ENCODE results near the gene CNOT6L. TPM values are rescaled to one million over a fixed set of nuclear protein-coding genes. Genes with fewer than 3 reads are reported as not detected.

CNOT6L gene
- total and polyA plus RNA-seq, 2 experiments from 2014 or later, result 6.5 to 10.6 TPM

DNA sequence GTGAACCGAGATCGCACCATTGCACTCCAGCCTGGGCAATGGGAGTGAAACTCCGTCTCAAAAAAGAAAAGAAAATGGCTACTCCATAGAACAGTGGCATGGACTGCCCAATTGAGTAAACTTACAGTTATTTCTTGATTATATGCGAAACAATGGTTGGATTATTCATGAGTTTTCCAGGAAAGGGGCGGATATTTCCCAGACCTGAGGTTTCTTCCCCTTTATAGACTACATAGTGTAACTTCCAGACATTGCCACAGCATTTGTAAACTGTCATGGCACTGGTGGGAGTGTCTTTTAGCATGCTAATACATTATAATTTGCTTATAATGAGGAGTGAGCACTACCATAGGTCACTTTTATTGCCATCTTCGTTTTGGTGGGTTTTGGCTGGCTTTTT is 29.3 kb upstream of the CNOT6L start:
- Histone ChIP-seq H3K36me3 (no peaks in the 10 kb centered on the region), H3K4me3 (no peak overlapping the region), H3K9me3 (ENCODE audit: low read depth) (no peaks in the 10 kb centered on the region), H3K4me1 (ENCODE audit: low read depth) (no peaks in the 10 kb centered on the region), H3K27me3 (no peaks in the 10 kb centered on the region), H3K27ac (no peak overlapping the region)
- no peak for TF ChIP-seq CTCF (IDR thresholded peaks at IDR 0.05; ENCODE audit: low read depth, low read length)
- no peak for DNase-seq (ENCODE audit: low read depth in 1 of 2, low spot score in 1 of 2)

DNA sequence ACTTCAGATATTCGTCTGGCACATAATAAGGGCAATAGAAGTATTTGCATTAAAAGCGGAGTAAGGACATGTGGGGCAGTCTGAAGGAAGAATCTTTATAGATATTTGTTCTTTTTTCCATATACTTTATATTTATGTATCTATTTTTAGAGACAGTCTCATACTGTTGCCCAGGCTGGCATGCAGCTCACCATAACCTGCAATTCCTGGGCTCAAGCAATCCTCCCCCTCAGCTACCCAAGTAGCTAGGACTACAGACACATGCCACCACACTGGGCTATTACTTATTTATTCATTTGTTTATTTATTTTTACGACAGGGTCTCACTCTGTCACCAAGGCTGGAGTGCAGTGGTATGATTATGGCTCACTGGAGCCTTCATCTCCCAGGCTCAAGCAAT is 26.8 kb upstream of the CNOT6L start:
- Histone ChIP-seq H3K36me3 (no peaks in the 10 kb centered on the region), H3K4me1 (ENCODE audit: low read depth) (no peaks in the 10 kb centered on the region), H3K4me3 (no peak overlapping the region), H3K9me3 (ENCODE audit: low read depth) (no peaks in the 10 kb centered on the region), H3K27me3 (no peaks in the 10 kb centered on the region), H3K27ac (no peak overlapping the region)
- DNase-seq (ENCODE audit: low read depth in 1 of 2, low spot score in 1 of 2), result no peak
- no peak for TF ChIP-seq CTCF (IDR thresholded peaks at IDR 0.05; ENCODE audit: low read depth, low read length)

DNA sequence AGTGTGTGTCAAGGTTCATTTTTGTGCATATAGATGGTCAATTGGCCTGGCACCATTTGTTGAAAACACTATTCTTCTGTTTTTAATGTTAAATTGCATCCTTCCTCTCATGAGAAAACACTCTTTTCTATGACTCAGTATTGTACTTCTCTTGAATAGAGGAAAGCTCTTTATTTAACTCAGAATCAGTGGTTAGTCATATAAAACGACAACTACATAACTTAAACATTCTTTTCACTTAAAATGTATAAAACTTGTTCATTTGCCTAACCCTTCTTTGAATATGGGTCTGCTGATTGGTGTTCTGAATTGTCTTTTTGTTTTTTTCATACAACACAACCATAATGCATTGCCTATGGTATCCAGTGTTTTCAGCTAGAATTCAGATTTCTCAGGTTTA is 26.2 kb upstream of the CNOT6L start:
- Histone ChIP-seq H3K27ac (no peak overlapping the region), H3K36me3 (no peaks in the 10 kb centered on the region), H3K4me1 (ENCODE audit: low read depth) (no peaks in the 10 kb centered on the region), H3K27me3 (no peaks in the 10 kb centered on the region), H3K9me3 (ENCODE audit: low read depth) (no peaks in the 10 kb centered on the region), H3K4me3 (no peak overlapping the region)
- no peak for TF ChIP-seq CTCF (IDR thresholded peaks at IDR 0.05; ENCODE audit: low read depth, low read length)
- no peak for DNase-seq (ENCODE audit: low read depth in 1 of 2, low spot score in 1 of 2)

- Histone ChIP-seq H3K27ac (no peak overlapping the region), H3K36me3 (no peaks in the 10 kb centered on the region), H3K4me1 (ENCODE audit: low read depth) (no peaks in the 10 kb centered on the region), H3K4me3 (no peak overlapping the region), H3K27me3 (no peaks in the 10 kb centered on the region), H3K9me3 (ENCODE audit: low read depth) (no peaks in the 10 kb centered on the region)
- TF ChIP-seq CTCF (IDR thresholded peaks at IDR 0.05; ENCODE audit: low read depth, low read length), result no peak
- DNase-seq (ENCODE audit: low read depth in 1 of 2, low spot score in 1 of 2), result no peak
Measured at GRCh38 chr4:77844363-77844762, 25.2 kb upstream of the CNOT6L start.

GRCh38 chr4:77843628-77844027 is 24.5 kb upstream of the CNOT6L start:
- no peak overlapping the region for H3K4me3 ChIP-seq
- H3K27ac ChIP-seq, result no peak overlapping the region
- TF ChIP-seq CTCF (IDR thresholded peaks at IDR 0.05; ENCODE audit: low read depth, low read length), result no peak
- no peak for DNase-seq (ENCODE audit: low read depth in 1 of 2, low spot score in 1 of 2)
- H3K36me3 ChIP-seq, result no peaks in the 10 kb centered on the region
- H3K4me1 ChIP-seq (ENCODE audit: low read depth), result no peaks in the 10 kb centered on the region
- no peaks in the 10 kb centered on the region for H3K27me3 ChIP-seq
- no peaks in the 10 kb centered on the region for H3K9me3 ChIP-seq (ENCODE audit: low read depth)

GRCh38 chr4:77834403-77834802 is 15.2 kb upstream of the CNOT6L start:
- DNase-seq (ENCODE audit: low read depth in 1 of 2, low spot score in 1 of 2), result no peak
- no peak overlapping the region for H3K4me3 ChIP-seq
- TF ChIP-seq CTCF (IDR thresholded peaks at IDR 0.05; ENCODE audit: low read depth, low read length), result no peak
- H3K27me3 ChIP-seq, result no peaks in the 10 kb centered on the region
- H3K27ac ChIP-seq, result no peak overlapping the region
- H3K9me3 ChIP-seq (ENCODE audit: low read depth), result no peaks in the 10 kb centered on the region
- no peaks in the 10 kb centered on the region for H3K36me3 ChIP-seq
- H3K4me1 ChIP-seq (ENCODE audit: low read depth), result no peaks in the 10 kb centered on the region
